HG03097 (cell line): Measurements from ENCODE around the gene ATP6V1C2.
"Not testable (repeated sequence)": the region's sequence is repeated elsewhere in the genome, so short reads cannot be mapped to it uniquely, and the experiment has no call there.

Source experiments
- ATAC-seq: cut with Tn5 transposase; IDR thresholded peaks from one replicate; pipeline ENCODE4 v1.9.1; 2021; ENCODE audit not compliant: unreplicated experiment, low FRiP score

The ATP6V1C2 gene

GRCh38 chr2:10765914-10766313, 44.5 kb downstream of the ATP6V1C2 start:
- ATAC-seq: no peak

- ATAC-seq: no peak
Measured at GRCh38 chr2:10768063-10768507, 46.7 kb downstream of the ATP6V1C2 start.

GRCh38 chr2:10770956-10771750, 49.7 kb downstream of the ATP6V1C2 start:
- no peak for ATAC-seq

GRCh38 chr2:10771786-10772185, 50.4 kb downstream of the ATP6V1C2 start:
- ATAC-seq: no peak

- no peak for ATAC-seq
Measured at GRCh38 chr2:10772201-10772867, 50.9 kb downstream of the ATP6V1C2 start.

GRCh38 chr2:10772868-10773215, 51.4 kb downstream of the ATP6V1C2 start:
- no peak for ATAC-seq

- ATAC-seq: no peak
Measured at GRCh38 chr2:10773821-10774341, 52.5 kb downstream of the ATP6V1C2 start.

- ATAC-seq: no peak
Measured at GRCh38 chr2:10774394-10774793, 53.0 kb downstream of the ATP6V1C2 start.

GRCh38 chr2:10775021-10775780, 53.8 kb downstream of the ATP6V1C2 start:
- no peak for ATAC-seq

- ATAC-seq: no peak
Measured at GRCh38 chr2:10775831-10776230, 54.4 kb downstream of the ATP6V1C2 start.

GRCh38 chr2:10776231-10776977, 55.0 kb downstream of the ATP6V1C2 start:
- ATAC-seq: no peak

- ATAC-seq: no peak
Measured at GRCh38 chr2:10777111-10777841, 55.8 kb downstream of the ATP6V1C2 start.

GRCh38 chr2:10777842-10778723, 56.7 kb downstream of the ATP6V1C2 start:
- ATAC-seq: no peak

- ATAC-seq: no peak
Measured at GRCh38 chr2:10778724-10779115, 57.3 kb downstream of the ATP6V1C2 start.

- no peak for ATAC-seq
Measured at GRCh38 chr2:10779776-10780490, 58.5 kb downstream of the ATP6V1C2 start.

- no peak for ATAC-seq
Measured at GRCh38 chr2:10780491-10780820, 59.0 kb downstream of the ATP6V1C2 start.

GRCh38 chr2:10780821-10781220, 59.4 kb downstream of the ATP6V1C2 start:
- ATAC-seq: not testable (repeated sequence)

- ATAC-seq: no peak
Measured at GRCh38 chr2:10781746-10782145, 60.3 kb downstream of the ATP6V1C2 start.
